Measurements from ENCODE around the gene ZNF641. TPM values are rescaled to one million over a fixed set of nuclear protein-coding genes. Genes with fewer than 3 reads are reported as not detected.
"Not testable (repeated sequence)": the region's sequence is repeated elsewhere in the genome, so short reads cannot be mapped to it uniquely, and the experiment has no call there.

Gene ZNF641
- total and polyA plus RNA-seq, 8 donors, result 8.0 to 14.4 (median 11.3) TPM

DNA sequence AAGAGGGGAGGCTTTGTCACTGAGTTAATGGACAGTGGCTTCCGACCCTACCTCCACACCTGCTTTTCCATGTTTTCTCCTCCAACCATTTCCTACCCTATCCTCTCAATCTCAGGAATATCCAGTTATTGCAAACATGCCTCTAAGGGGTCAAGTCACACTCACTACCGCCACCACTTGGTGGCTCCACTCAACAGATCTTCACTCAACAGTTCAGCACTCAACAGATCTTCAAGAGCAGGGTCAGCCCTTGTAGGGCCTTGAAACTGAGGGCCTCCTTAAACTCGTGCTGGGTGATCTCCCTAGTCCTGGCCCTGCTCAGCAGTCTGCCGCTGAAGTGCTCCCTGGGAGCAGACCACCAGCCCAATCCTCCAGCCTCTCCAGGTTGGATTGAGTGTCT, 14.2 kb downstream of the ZNF641 start:
- TF ChIP-seq, protein P1, sequence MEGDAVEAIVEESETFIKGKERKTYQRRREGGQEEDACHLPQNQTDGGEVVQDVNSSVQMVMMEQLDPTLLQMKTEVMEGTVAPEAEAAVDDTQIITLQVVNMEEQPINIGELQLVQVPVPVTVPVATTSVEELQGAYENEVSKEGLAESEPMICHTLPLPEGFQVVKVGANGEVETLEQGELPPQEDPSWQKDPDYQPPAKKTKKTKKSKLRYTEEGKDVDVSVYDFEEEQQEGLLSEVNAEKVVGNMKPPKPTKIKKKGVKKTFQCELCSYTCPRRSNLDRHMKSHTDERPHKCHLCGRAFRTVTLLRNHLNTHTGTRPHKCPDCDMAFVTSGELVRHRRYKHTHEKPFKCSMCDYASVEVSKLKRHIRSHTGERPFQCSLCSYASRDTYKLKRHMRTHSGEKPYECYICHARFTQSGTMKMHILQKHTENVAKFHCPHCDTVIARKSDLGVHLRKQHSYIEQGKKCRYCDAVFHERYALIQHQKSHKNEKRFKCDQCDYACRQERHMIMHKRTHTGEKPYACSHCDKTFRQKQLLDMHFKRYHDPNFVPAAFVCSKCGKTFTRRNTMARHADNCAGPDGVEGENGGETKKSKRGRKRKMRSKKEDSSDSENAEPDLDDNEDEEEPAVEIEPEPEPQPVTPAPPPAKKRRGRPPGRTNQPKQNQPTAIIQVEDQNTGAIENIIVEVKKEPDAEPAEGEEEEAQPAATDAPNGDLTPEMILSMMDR (IDR thresholded peaks at IDR 0.05), result no peak
- Histone ChIP-seq H3K27me3 (no peaks in the 10 kb centered on the region), H3K9me3 (no peaks in the 10 kb centered on the region), H3K27ac (no peak overlapping the region), H3K4me1 (no peaks in the 10 kb centered on the region), H3K36me3 (peaks cover 0 to 6% (median 0%) of the 10 kb centered on the region in 3 donors), H3K4me3 (no peak overlapping the region)
- 58 to 65% methylated on average over 4 of the region's 4 CpGs for WGBS, 2 donors
- no peak for DNase-seq
- intact Hi-C loops (cut with DNase I), result no loop called here
- ATAC-seq, result no peak
- no peak for FAIRE-seq

DNA sequence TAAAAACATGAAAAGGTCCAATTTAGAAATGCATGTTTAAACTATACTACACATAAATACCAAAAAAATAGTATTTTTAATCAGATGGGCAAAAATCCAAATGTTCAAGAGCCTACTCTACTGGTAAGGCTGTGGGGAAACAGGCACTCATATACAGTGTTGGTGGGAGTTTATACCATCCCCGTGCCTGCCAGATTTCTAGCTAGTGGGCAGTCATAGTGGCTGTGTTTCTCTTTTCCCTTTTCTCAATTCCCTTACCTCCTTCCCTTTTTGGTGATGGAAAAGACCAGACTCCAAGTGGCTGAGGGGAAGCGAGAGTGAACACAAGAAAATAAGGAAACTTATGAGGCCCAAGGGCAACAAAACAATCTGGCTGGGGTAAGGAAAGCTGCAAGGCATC, 14.7 kb downstream of the ZNF641 start:
- WGBS, 2 donors, result 76 to 79% methylated on average over 2 of the region's 2 CpGs
- ATAC-seq, result peak in 1 of 4 donors; percentile 45
- H3K36me3 ChIP-seq, result peaks cover 0 to 6% (median 0%) of the 10 kb centered on the region in 3 donors
- DNase-seq, result no peak
- H3K4me1 ChIP-seq, result no peaks in the 10 kb centered on the region
- FAIRE-seq, result no peak
- intact Hi-C loops (cut with DNase I), result no loop called here
- no peak overlapping the region for H3K27ac ChIP-seq
- TF ChIP-seq, protein P1 (IDR thresholded peaks at IDR 0.05), result no peak
- H3K4me3 ChIP-seq, result no peak overlapping the region
- H3K27me3 ChIP-seq, result no peaks in the 10 kb centered on the region
- no peaks in the 10 kb centered on the region for H3K9me3 ChIP-seq

DNA sequence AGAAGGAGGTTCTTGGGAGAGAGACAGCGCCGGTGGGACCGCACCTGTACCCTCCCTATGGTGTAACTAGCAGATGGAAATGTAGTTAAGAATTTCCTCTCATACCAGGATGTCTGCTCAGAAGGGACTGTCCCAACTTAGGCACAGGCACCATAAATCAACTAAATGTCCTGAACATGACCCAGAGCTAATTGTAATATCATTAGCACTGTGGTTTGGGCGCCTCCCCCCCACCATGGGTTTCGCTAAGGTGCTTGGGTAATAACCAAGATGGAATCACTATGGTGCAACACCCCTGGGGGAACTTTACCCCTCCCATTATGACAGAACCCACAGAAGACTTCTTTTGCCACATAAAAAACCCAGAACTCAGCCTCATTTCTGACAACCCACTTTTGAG, 15.9 kb downstream of the ZNF641 start:
- WGBS, 2 donors, result 80 to 91% methylated on average over 5 of the region's 5 CpGs
- no peaks in the 10 kb centered on the region for H3K4me1 ChIP-seq
- no peak overlapping the region for H3K4me3 ChIP-seq
- TF ChIP-seq, protein P1 (IDR thresholded peaks at IDR 0.05), result no peak
- no peaks in the 10 kb centered on the region for H3K9me3 ChIP-seq
- no peak overlapping the region for H3K27ac ChIP-seq
- intact Hi-C loops (cut with DNase I), result no loop called here
- ATAC-seq (no peak), DNase-seq (no peak), FAIRE-seq (no peak)
- H3K36me3 ChIP-seq, result no peaks in the 10 kb centered on the region
- H3K27me3 ChIP-seq, result no peaks in the 10 kb centered on the region

DNA sequence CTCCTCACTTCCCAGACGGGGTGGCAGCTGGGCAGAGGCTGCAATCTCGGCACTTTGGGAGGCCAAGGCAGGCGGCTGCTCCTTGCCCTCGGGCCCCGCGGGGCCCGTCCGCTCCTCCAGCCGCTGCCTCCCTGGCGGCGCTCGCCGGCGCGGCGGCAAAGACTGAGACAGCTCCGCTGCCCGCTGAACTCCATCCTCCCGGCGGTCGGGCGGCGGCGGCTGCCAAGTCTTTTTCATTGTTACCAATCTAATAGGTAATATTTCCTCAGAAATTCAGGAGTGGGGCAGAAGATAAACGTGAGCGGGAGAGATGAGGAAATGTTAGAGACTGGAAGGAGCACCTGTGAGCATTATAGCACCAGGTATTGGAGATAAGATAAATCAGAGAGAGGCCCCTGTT, 17.0 kb downstream of the ZNF641 start:
- 99 to 100% methylated on average over 3 to 14 of the region's 26 CpGs for WGBS, 2 donors

DNA sequence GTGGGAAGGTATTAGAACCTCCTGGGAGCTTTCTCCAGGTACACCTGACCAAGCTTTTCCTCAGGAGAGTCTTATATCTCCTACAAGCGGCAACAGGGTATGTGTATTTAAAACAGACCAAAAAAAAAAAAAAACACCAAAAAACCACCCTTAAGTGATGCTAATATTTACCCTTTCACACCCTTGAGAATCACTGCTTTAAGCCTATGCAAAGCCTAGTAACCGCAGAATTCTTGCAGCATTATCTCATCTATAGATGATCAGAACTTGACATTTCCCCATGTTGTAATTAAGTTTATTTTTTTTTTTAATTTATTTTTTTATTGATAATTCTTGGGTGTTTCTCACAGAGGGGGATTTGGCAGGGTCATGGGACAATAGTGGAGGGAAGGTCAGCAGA, 19.3 kb downstream of the ZNF641 start:
- ATAC-seq (no peak), DNase-seq (no peak), FAIRE-seq (no peak)
- H3K27me3 ChIP-seq, result peaks cover 0 to 3% (median 0%) of the 10 kb centered on the region in 4 donors
- H3K4me3 ChIP-seq, result no peak overlapping the region
- no peak overlapping the region for H3K27ac ChIP-seq
- intact Hi-C loops (cut with DNase I), result no loop called here
- no peaks in the 10 kb centered on the region for H3K9me3 ChIP-seq
- WGBS, 2 donors, result 75 to 85% methylated on average over 2 of the region's 2 CpGs
- TF ChIP-seq, protein P1 (IDR thresholded peaks at IDR 0.05), result no peak
- H3K4me1 ChIP-seq, result no peaks in the 10 kb centered on the region
- H3K36me3 ChIP-seq, result no peaks in the 10 kb centered on the region

More for the DNA sequence above, 17.0 kb downstream of the ZNF641 start:
- DNase-seq; ATAC-seq; intact Hi-C loops (cut with DNase I); H3K9me3 ChIP-seq; H3K27me3 ChIP-seq; H3K4me3 ChIP-seq; H3K27ac ChIP-seq; FAIRE-seq; H3K4me1 ChIP-seq; H3K36me3 ChIP-seq: not testable (repeated sequence)

All from pancreas (tissue), 10 donors.